Naive thymus-derived CD4-positive, alpha-beta T cell (primary cell): Measurements from ENCODE around the gene CDR2. TPM values are rescaled to one million over a fixed set of nuclear protein-coding genes. Genes with fewer than 3 reads are reported as not detected.

Experiments used
- ATAC-seq: fragments of 150-1000 bp; cut with Tn5 transposase; 2 replicates; pipeline ENCODE4 v1.10.0; 2021; ENCODE audit warnings: mild to moderate bottlenecking, moderate library complexity
- CTCF ChIA-PET: fragments of 350-600 bp; sonication (Branson Sonifier 250); formaldehyde crosslinking; loops from one replicate; lab custom pipeline; 2021; ENCODE audit warnings: antibody characterized with exemption; lab: Charles Lee
- POLR2A ChIA-PET: fragments of 350-600 bp; sonication (Branson Sonifier 250); formaldehyde crosslinking; loops from one replicate; lab custom pipeline; 2021; ENCODE audit warnings: antibody characterized with exemption, inconsistent platforms; lab: Charles Lee
- DNase-seq, 9 donors: peaks; one replicate each; pipeline versions ENCODE4 v3.0.0 to v3.0.0-alpha.2; 2020 to 2022; ENCODE audit warnings: mixed read lengths in 1 of 9
- H3K27ac ChIP-seq: one replicate; pipeline ENCODE4 v1.7.0; 2013; ENCODE audit warnings: mild to moderate bottlenecking, low read depth, low read length, moderate library complexity
- H3K27me3 ChIP-seq, 2 donors: one replicate each; pipeline ENCODE4 v1.7.0; 2013; ENCODE audit warnings: low read length in 2 of 2, mild to moderate bottlenecking in 2 of 2, moderate library complexity in 2 of 2; ENCODE audit not compliant: control insufficient read depth in 2 of 2, insufficient read depth in 2 of 2
- H3K36me3 ChIP-seq, 3 experiments: 1 replicate in 2 of 3; 2 replicates in 1 of 3; pipeline ENCODE4 v1.7.0; 2013; ENCODE audit warnings: low read length in 3 of 3, mild to moderate bottlenecking in 3 of 3, moderate library complexity in 1 of 3; ENCODE audit not compliant: insufficient read depth in 3 of 3, control insufficient read depth in 2 of 3
- H3K4me1 ChIP-seq, 2 donors: one replicate each; pipeline ENCODE4 v1.7.0; 2013; ENCODE audit warnings: low read length in 2 of 2, mild to moderate bottlenecking in 2 of 2, moderate library complexity in 1 of 2; ENCODE audit not compliant: control insufficient read depth in 2 of 2, insufficient read depth in 2 of 2
- H3K4me3 ChIP-seq: 2 replicates; pipeline ENCODE4 v1.7.0; 2013; ENCODE audit warnings: mild to moderate bottlenecking, low read length
- H3K9me3 ChIP-seq, 3 experiments: 1 replicate in 2 of 3; 2 replicates in 1 of 3; pipeline ENCODE4 v1.7.0; 2013; ENCODE audit warnings: low read length in 3 of 3; ENCODE audit not compliant: control insufficient read depth in 2 of 3
- H3K27ac Mint-ChIP-seq, 9 donors: one replicate each; pipeline ENCODE4 v1.8.0; 2020 to 2022; ENCODE audit warnings: mixed read lengths in 9 of 9, mild to moderate bottlenecking in 8 of 9, moderate library complexity in 5 of 9, inconsistent platforms in 2 of 9
- H3K27me3 Mint-ChIP-seq, 5 donors: one replicate each; pipeline ENCODE4 v1.8.0; 2021 to 2022; ENCODE audit warnings: mixed read lengths in 5 of 5, mild to moderate bottlenecking in 1 of 5
- H3K36me3 Mint-ChIP-seq, 5 donors: one replicate each; pipeline ENCODE4 v1.8.0; 2020 to 2022; ENCODE audit warnings: mixed read lengths in 5 of 5, mild to moderate bottlenecking in 3 of 5, inconsistent platforms in 1 of 5
- H3K4me1 Mint-ChIP-seq, 7 donors: one replicate each; pipeline ENCODE4 v1.8.0; 2020 to 2022; ENCODE audit warnings: mixed read lengths in 7 of 7, mild to moderate bottlenecking in 3 of 7, inconsistent platforms in 1 of 7
- H3K4me3 Mint-ChIP-seq, 10 donors: one replicate each; pipeline ENCODE4 v1.8.0; 2020 to 2022; ENCODE audit warnings: mild to moderate bottlenecking in 10 of 10, mixed read lengths in 10 of 10, moderate library complexity in 6 of 10, inconsistent platforms in 2 of 10
- H3K9me3 Mint-ChIP-seq, 11 donors: one replicate each; pipeline ENCODE4 v1.8.0; 2020 to 2022; ENCODE audit warnings: mixed read lengths in 11 of 11, mild to moderate bottlenecking in 4 of 11, inconsistent platforms in 1 of 11, moderate library complexity in 1 of 11
- intact Hi-C, 2 donors: fragments of 100-400 bp; cut with micrococcal nuclease; formaldehyde crosslinking; loops; one replicate each; pipeline ENCODE4 v1.15.1; 2023
- polyA plus RNA-seq, 2 donors: library from polyadenylated mRNA; unstranded; fragments of 300-500 nt; fragmentation: Illumina TruSeq; gene quantifications; one replicate each; pipeline ENCODE4 v1.2.3, GENCODE V29; 2021
- total RNA-seq, 6 experiments: library from RNA in 5 of 6; stranded (reverse) in 5 of 6; gene quantifications; 1 replicate in 5 of 6; 2 replicates in 1 of 6; pipeline ENCODE4 v1.2.3 and lab custom pipeline; 2021 to 2026

Gene CDR2
- total and polyA plus RNA-seq, 7 experiments from 2014 or later: 28.7 to 115 (median 66.0) TPM

DNA sequence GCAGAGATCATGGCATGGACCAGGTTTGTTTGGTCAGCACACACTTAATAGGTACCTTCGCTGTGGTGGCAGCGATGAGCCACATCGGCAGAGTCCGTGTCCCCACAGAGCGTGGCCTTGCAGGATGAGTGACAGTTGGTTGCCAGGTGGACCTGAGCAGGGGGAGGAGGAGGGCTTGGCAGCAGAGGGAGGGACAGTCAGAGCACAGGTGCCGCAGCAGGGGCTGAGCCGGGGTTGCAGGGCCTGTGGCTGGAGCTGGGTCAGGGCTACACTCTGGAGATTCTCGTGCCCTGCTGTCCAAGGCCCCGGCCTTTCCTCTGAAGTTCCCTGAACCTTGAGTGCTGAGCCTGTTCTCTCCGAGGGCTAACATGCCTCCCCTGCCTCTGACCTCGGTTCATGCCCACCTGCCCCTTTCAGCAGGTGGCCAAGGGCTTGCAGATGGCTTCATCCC is 52.4 kb downstream of the CDR2 start:
- no peak overlapping the region for H3K4me3 Mint-ChIP-seq

DNA sequence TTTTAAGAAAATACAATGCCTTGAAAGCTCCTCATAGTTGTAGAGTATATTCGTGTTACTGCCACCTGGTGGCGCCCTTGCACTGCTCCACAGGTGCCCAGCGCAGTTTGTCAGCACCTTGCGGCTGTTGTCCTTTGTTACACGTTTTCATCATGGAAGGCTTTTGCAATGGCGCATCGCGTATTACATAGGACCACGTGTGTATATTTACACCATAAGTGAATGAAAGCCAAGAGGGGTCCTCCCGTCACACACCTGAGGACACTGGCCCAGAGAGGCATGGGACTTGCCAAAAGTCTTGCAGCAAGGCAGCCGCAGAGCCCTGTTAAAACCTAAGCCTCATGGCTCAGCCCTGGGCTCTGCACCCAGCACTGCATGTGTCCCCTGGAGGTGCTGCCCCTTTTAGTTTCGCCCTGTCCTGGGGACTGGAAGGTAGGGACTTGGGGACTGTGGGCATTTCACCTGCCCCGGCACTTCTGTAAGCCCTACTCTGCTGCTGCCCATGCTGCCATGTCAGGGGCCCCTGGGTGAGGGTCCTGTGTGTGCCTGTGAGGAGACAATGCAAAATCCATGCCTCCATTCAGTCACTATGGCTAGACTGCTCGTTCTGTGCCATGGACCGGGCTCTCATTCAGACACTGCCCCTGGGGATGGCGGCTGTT is 52.9 kb downstream of the CDR2 start:
- intact Hi-C loops: loop anchor here (1.0 to 10.0 kb wide), 3 partner anchors 53 to 1133 kb away; partner anchors contain the start of gene CDR2 (in 2 of the 2)
- Mint-ChIP-seq H3K4me3 (no peak overlapping the region), H3K27ac (peak overlapping the region in 8 of 9 donors; percentile 67 to 85 (median 81)), H3K9me3 (no peaks in the 10 kb centered on the region), H3K36me3 (peaks cover 7 to 38% (median 12%) of the 10 kb centered on the region in 5 donors), H3K4me1 (peaks cover 0 to 15% (median 6%) of the 10 kb centered on the region in 7 donors), H3K27me3 (no peaks in the 10 kb centered on the region)
- H3K4me3 ChIP-seq: no peak overlapping the region
- CTCF ChIA-PET: interaction anchor here (0.6 to 1.0 kb wide), 7 partner anchors 10 to 70 kb away, joined by 3 to 5 read pairs (median 3); no protein-coding TSS in a partner anchor
- no peaks in the 10 kb centered on the region for H3K4me1 ChIP-seq
- POLR2A ChIA-PET: interaction anchor here (1.0 kb wide), 2 partner anchors 52 to 54 kb away, joined by 3 read pairs; no protein-coding TSS in a partner anchor
- H3K27ac ChIP-seq: no peak overlapping the region
- no peaks in the 10 kb centered on the region for H3K27me3 ChIP-seq
- H3K9me3 ChIP-seq: no peaks in the 10 kb centered on the region
- DNase-seq: peak; percentile 53 to 82 (median 73)
- H3K36me3 ChIP-seq: peaks cover 8 to 96% (median 28%) of the 10 kb centered on the region in 3 experiments
- peak; percentile 83 for ATAC-seq

More for the DNA sequence above, 52.4 kb downstream of the CDR2 start:
- Mint-ChIP-seq H3K27me3 (no peaks in the 10 kb centered on the region), H3K36me3 (peaks cover 7 to 38% (median 12%) of the 10 kb centered on the region in 5 donors), H3K9me3 (no peaks in the 10 kb centered on the region), H3K27ac (peak overlapping the region in 2 of 9 donors; percentile 43 to 82), H3K4me1 (peaks cover 0 to 15% (median 6%) of the 10 kb centered on the region in 7 donors)
- H3K9me3 ChIP-seq: no peaks in the 10 kb centered on the region
- H3K36me3 ChIP-seq: peaks cover 8 to 96% (median 32%) of the 10 kb centered on the region in 3 experiments
- intact Hi-C loops: loop anchor here in 1 of 2 donors (10.0 kb wide), 1 partner anchor 1017 kb away; no protein-coding TSS in a partner anchor
- H3K27ac ChIP-seq: no peak overlapping the region
- no peaks in the 10 kb centered on the region for H3K27me3 ChIP-seq
- H3K4me3 ChIP-seq: no peak overlapping the region
- ChIA-PET POLR2A (no interaction called here), CTCF (interaction anchor here (0.6 kb wide), 1 partner anchor 9 kb away, joined by 3 read pairs; no protein-coding TSS in a partner anchor)
- no peak for ATAC-seq
- no peak for DNase-seq
- no peaks in the 10 kb centered on the region for H3K4me1 ChIP-seq

GRCh38 chr16:22320572-22321339 is 53.7 kb downstream of the CDR2 start:
- no peak overlapping the region for H3K27ac ChIP-seq
- no peaks in the 10 kb centered on the region for H3K9me3 Mint-ChIP-seq
- peaks cover 8 to 96% (median 24%) of the 10 kb centered on the region in 3 experiments for H3K36me3 ChIP-seq
- no peak for ATAC-seq
- H3K27me3 ChIP-seq: no peaks in the 10 kb centered on the region
- peaks cover 11 to 42% (median 15%) of the 10 kb centered on the region in 5 donors for H3K36me3 Mint-ChIP-seq
- no peak for DNase-seq
- H3K4me1 ChIP-seq: no peaks in the 10 kb centered on the region
- H3K27ac Mint-ChIP-seq: peak overlapping the region in 8 of 9 donors; percentile 67 to 85 (median 81)
- ChIA-PET CTCF (interaction anchor here (0.6 to 1.0 kb wide), 7 partner anchors 9 to 1470 kb away, joined by 3 to 5 read pairs (median 3); no protein-coding TSS in a partner anchor), POLR2A (interaction anchor here (0.8 to 1.0 kb wide), 3 partner anchors 8 to 54 kb away, joined by 3 read pairs; no protein-coding TSS in a partner anchor)
- intact Hi-C loops: loop anchor here (1.0 to 10.0 kb wide), 3 partner anchors 54 to 1132 kb away; partner anchors contain the start of gene CDR2 (in 2 of the 2)
- H3K4me3 Mint-ChIP-seq: no peak overlapping the region
- H3K4me3 ChIP-seq: no peak overlapping the region
- peaks cover 0 to 15% (median 6%) of the 10 kb centered on the region in 7 donors for H3K4me1 Mint-ChIP-seq
- no peaks in the 10 kb centered on the region for H3K27me3 Mint-ChIP-seq
- H3K9me3 ChIP-seq: no peaks in the 10 kb centered on the region

- ChIA-PET POLR2A (interaction anchor here (0.7 kb wide), 1 partner anchor 81 kb away, joined by 3 read pairs; no protein-coding TSS in a partner anchor), CTCF (interaction anchor here (0.6 to 2.0 kb wide), 4 partner anchors 18 to 1141 kb away, joined by 3 to 8 read pairs (median 3); no protein-coding TSS in a partner anchor)
- intact Hi-C loops: no loop called here
- Mint-ChIP-seq H3K27me3 (no peaks in the 10 kb centered on the region), H3K36me3 (peaks cover 13 to 44% (median 17%) of the 10 kb centered on the region in 5 donors), H3K4me1 (peaks cover 0 to 15% (median 6%) of the 10 kb centered on the region in 7 donors), H3K9me3 (no peaks in the 10 kb centered on the region), H3K4me3 (no peak overlapping the region), H3K27ac (peak overlapping the region in 4 of 9 donors; percentile 21 to 72 (median 59))
- DNase-seq (peak; percentile 36 to 69 (median 49)), ATAC-seq (peak; percentile 55)
- no peaks in the 10 kb centered on the region for H3K27me3 ChIP-seq
- no peak overlapping the region for H3K27ac ChIP-seq
- H3K4me3 ChIP-seq: no peak overlapping the region
- H3K36me3 ChIP-seq: peaks cover 8 to 96% (median 20%) of the 10 kb centered on the region in 3 experiments
- no peaks in the 10 kb centered on the region for H3K9me3 ChIP-seq
- H3K4me1 ChIP-seq: no peaks in the 10 kb centered on the region
Measured at GRCh38 chr16:22318690-22319358, 55.6 kb downstream of the CDR2 start.

DNA sequence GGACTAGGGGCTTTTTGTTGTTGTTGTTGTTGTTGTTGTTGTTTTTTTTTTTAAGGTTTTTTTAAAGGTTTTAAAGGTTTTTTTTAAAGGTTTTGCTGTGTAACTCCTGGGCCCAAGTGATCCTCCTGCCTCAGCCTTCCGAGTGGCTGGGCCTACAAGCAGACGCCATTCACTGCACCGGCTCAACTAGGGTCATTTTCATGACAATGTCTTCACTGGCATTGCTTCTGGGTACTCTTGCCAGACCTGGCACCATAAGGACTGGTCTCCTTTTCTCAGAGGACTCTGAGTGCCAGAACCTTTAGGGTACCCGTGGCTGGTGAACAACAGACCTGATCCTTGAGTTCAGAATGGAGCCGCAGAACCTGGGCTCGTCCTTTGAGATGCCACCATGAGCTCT is 56.8 kb downstream of the CDR2 start:
- Histone ChIP-seq H3K36me3 (peaks cover 8 to 96% (median 14%) of the 10 kb centered on the region in 3 experiments), H3K4me1 (no peaks in the 10 kb centered on the region), H3K9me3 (no peaks in the 10 kb centered on the region), H3K27ac (no peak overlapping the region), H3K27me3 (no peaks in the 10 kb centered on the region), H3K4me3 (no peak overlapping the region)
- no peak for DNase-seq
- ChIA-PET CTCF (interaction anchor here (1.0 kb wide), 1 partner anchor 49 kb away, joined by 4 read pairs; no protein-coding TSS in a partner anchor), POLR2A (no interaction called here)
- no peak for ATAC-seq
- Mint-ChIP-seq H3K9me3 (peaks cover 0 to 2% (median 0%) of the 10 kb centered on the region in 11 donors), H3K4me3 (no peak overlapping the region), H3K27me3 (no peaks in the 10 kb centered on the region), H3K36me3 (peaks cover 15 to 48% (median 19%) of the 10 kb centered on the region in 5 donors), H3K27ac (peak overlapping the region in 3 of 9 donors; percentile 48 to 64 (median 51)), H3K4me1 (peaks cover 0 to 15% (median 6%) of the 10 kb centered on the region in 7 donors)
- intact Hi-C loops: no loop called here
